GM13977 (cell line): Measurements from ENCODE around the gene OSBPL2.

Experiments
- DNase-seq: peaks from one replicate; pipeline ENCODE4 v3.0.0; 2012; ENCODE audit warnings: low spot score
- in situ Hi-C: fragments of 300-500 bp; cut with MboI; formaldehyde crosslinking; loops from one replicate; pipeline ENCODE4 v1.12.0; 2022; ENCODE audit warnings: low sequenced_read_pairs, low pct_unique_long_range_greater_than_20kb, mixed read lengths, inconsistent platforms; ENCODE audit not compliant: unreplicated experiment
- TF ChIP-seq, protein P1 (sequence below): IDR thresholded peaks from 2 replicates; pipeline ENCODE4 v1.5.1; 2012; ENCODE audit warnings: mild to moderate bottlenecking, control low read depth; ENCODE audit not compliant: insufficient read depth; ENCODE audit errors: extremely low read depth, missing control alignments

OSBPL2 gene

GRCh38 chr20:62195075-62195405 is 43.3 kb upstream of the OSBPL2 start:
- in situ Hi-C loops: no loop called here
- TF ChIP-seq, protein P1, sequence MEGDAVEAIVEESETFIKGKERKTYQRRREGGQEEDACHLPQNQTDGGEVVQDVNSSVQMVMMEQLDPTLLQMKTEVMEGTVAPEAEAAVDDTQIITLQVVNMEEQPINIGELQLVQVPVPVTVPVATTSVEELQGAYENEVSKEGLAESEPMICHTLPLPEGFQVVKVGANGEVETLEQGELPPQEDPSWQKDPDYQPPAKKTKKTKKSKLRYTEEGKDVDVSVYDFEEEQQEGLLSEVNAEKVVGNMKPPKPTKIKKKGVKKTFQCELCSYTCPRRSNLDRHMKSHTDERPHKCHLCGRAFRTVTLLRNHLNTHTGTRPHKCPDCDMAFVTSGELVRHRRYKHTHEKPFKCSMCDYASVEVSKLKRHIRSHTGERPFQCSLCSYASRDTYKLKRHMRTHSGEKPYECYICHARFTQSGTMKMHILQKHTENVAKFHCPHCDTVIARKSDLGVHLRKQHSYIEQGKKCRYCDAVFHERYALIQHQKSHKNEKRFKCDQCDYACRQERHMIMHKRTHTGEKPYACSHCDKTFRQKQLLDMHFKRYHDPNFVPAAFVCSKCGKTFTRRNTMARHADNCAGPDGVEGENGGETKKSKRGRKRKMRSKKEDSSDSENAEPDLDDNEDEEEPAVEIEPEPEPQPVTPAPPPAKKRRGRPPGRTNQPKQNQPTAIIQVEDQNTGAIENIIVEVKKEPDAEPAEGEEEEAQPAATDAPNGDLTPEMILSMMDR: no peak
- DNase-seq: no peak

- TF ChIP-seq, protein P1: no peak
- no peak for DNase-seq
- in situ Hi-C loops: no loop called here
Observed at GRCh38 chr20:62195736-62196135, 42.6 kb upstream of the OSBPL2 start.

- in situ Hi-C loops: no loop called here
- DNase-seq: no peak
- TF ChIP-seq, protein P1: no peak
Observed at GRCh38 chr20:62196286-62196685, 42.0 kb upstream of the OSBPL2 start.

DNA sequence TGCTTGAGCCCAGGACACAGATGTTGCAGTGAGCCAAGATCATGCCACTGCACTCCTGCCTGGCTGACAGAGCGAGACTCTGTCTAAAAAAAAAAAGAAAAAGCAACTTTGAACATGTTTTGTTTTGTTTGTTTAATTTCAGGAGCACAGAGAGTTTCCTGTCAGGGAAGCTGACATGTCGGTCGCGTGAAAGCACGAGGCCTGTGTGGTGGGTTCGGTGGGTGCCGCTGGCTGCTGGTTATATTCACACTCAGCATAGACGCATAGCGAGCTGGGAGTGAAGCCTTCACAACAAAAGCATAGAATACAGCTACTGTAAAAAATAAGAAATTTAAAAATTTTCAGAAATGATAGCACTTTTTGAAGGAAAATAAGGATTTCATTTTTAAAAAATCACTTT is 41.0 kb upstream of the OSBPL2 start:
- in situ Hi-C loops: no loop called here
- DNase-seq: no peak
- TF ChIP-seq, protein P1: no peak

GRCh38 chr20:62197801-62198200 is 40.5 kb upstream of the OSBPL2 start:
- DNase-seq: no peak
- TF ChIP-seq, protein P1: no peak
- in situ Hi-C loops: no loop called here

DNA sequence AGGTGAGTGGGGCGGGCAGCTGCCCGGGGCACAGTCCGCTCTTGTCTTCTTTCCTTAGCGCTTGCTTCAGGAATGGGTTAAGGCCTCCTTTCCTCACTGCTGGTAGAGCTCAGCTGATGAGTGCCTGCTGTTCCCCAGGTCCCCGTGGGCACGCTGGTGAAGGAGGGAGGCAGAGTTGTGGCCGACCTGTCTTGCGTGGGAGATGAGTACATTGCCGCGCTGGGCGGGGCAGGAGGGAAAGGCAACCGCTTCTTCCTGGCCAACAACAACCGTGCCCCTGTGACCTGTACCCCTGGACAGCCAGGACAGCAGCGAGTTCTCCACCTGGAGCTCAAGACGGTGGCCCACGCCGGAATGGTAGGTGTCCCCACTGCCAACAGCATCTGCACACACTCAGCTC is 39.8 kb upstream of the OSBPL2 start:
- in situ Hi-C loops: no loop called here
- TF ChIP-seq, protein P1: no peak
- DNase-seq: no peak

DNA sequence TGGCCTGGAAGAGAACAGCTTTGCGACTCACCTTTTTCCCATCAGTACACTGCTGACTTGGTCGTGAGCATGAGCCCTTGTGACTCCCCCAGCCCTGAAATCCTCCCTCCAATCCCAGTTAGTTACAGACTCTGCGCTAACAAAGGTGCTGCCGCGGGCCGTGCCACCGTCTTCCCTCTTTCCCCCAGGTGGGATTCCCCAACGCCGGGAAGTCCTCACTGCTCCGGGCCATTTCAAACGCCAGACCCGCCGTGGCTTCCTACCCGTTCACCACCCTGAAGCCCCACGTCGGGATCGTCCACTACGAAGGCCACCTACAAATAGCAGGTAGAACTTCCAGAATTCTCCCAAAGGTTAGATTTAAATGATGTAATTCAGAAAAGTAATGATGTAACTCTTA is 39.4 kb upstream of the OSBPL2 start:
- TF ChIP-seq, protein P1: no peak
- no peak for DNase-seq
- in situ Hi-C loops: no loop called here
